Measurements from ENCODE around the gene INTS11.
"Not testable (repeated sequence)": the region's sequence is repeated elsewhere in the genome, so short reads cannot be mapped to it uniquely, and the experiment has no call there.

Gene INTS11

DNA sequence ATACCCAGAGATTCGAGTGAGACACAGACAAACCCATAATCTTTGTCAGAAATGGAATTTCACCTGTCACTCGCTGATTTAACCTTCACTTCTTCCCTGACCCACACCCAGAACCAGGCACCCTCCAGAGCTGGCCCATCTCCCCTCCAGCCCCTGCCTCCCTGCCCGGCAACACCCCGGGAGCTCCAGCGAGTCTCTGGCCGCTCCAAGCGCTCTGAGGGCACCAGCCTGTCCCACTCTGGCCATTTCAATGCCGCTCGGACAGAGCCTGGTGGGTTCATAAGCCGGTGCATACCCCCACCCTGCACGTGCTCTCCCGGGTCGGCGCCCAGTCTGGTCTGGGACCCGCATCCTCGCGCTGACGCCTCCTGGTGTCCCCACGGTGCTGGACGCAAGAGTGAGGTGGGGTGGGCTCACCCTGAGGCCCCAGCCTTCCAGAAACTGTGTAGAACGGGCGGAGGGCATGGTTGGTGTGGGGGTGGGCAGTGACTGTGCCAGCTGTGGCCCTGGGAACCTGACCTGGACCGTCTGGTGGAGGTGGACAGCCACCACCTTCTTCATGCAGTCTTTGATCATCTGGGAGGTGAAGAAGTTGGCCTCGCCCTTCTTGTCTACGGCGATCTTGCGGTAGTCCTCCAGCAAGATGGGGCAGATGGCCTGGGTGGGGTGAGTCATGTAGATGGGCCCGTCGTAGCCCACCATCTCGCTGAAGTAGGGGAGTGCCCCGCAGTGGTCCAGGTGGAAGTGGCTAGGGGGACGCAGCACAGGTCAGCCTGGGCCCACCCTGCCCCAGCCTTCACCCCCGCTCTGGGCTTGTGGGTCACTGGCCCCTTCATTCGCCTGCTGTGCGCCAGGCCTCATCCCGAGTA is 5.4 kb downstream of the INTS11 start:
- FAIRE-seq (no peak), DNase-seq (ENCODE audit: insufficient read length, low spot score) (no peak)
- TF ChIP-seq, protein P1, sequence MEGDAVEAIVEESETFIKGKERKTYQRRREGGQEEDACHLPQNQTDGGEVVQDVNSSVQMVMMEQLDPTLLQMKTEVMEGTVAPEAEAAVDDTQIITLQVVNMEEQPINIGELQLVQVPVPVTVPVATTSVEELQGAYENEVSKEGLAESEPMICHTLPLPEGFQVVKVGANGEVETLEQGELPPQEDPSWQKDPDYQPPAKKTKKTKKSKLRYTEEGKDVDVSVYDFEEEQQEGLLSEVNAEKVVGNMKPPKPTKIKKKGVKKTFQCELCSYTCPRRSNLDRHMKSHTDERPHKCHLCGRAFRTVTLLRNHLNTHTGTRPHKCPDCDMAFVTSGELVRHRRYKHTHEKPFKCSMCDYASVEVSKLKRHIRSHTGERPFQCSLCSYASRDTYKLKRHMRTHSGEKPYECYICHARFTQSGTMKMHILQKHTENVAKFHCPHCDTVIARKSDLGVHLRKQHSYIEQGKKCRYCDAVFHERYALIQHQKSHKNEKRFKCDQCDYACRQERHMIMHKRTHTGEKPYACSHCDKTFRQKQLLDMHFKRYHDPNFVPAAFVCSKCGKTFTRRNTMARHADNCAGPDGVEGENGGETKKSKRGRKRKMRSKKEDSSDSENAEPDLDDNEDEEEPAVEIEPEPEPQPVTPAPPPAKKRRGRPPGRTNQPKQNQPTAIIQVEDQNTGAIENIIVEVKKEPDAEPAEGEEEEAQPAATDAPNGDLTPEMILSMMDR (IDR thresholded peaks at IDR 0.05; ENCODE audit: insufficient read depth, missing control alignments): no peak

DNA sequence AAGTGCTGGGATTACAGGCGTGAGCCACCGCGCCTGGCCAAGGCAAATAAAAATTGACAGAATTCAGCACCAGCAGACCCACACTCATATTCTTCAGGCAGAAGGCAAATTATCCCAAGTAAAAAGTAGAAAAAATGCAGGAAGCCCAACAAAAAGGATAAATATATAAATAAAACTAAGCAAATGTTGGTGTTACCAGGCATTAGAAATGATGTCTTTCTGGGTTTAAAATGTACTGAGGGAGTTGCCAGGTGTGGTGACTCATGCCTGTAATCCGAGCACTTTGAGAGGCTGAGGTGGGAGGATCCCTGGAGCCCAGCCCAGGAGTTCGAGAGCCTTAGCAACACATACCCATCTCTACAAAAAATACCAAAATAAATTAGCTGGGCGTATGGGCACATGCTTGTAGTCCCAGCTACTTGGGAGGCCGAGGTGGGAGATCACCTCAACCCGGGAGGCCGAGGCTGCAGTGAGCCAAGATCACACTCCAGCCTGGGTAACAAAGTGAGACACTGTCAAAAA is 6.3 kb downstream of the INTS11 start:
- FAIRE-seq (no peak), DNase-seq (ENCODE audit: insufficient read length, low spot score) (no peak)
- TF ChIP-seq, protein P1 (IDR thresholded peaks at IDR 0.05; ENCODE audit: insufficient read depth, missing control alignments): no peak

- TF ChIP-seq, protein P1 (IDR thresholded peaks at IDR 0.05; ENCODE audit: insufficient read depth, missing control alignments): no peak
- no peak for DNase-seq (ENCODE audit: insufficient read length, low spot score)
- FAIRE-seq: no peak
These were observed 7.0 kb downstream of the INTS11 start for GRCh38 chr1:1317420-1317819.

GRCh38 chr1:1316199-1316598 is 8.3 kb downstream of the INTS11 start:
- not testable (repeated sequence) for DNase-seq (ENCODE audit: insufficient read length, low spot score); FAIRE-seq

DNA sequence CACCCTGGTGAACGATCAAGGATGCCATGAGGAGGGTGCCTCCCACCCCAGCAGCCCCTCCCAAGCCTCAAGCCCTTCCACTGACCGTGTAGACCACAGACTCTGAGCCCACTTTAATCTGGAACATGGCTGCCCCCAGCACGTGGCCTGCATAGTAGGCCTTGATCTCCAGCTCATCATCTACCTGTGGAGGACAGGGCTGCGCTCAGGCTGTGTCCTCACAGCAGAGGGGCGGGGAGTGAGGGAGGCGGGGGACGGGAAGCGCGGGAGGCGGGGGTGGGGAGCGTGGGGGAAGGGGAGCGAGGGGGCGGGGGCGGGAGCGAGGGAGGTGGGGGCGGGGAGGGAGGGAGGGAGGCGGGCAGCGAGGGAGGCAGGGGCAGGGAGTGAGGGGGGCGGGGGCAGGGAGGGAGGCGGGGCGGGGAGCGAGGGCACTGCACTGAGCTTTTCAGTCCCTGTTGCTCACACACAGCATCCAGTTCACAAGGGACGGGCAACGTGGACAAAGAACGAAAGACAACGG is 9.0 kb downstream of the INTS11 start:
- no peak for FAIRE-seq

GRCh38 chr1:1314678-1315335 is 9.7 kb downstream of the INTS11 start:
- TF ChIP-seq, protein P1 (IDR thresholded peaks at IDR 0.05; ENCODE audit: insufficient read depth, missing control alignments): no peak
- FAIRE-seq: no peak

More for the DNA sequence above, 9.0 kb downstream of the INTS11 start:
- no peak for DNase-seq (ENCODE audit: insufficient read length, low spot score)
- TF ChIP-seq, protein P1 (IDR thresholded peaks at IDR 0.05; ENCODE audit: insufficient read depth, missing control alignments): no peak

GRCh38 chr1:1314237-1314586 is 10.2 kb downstream of the INTS11 start:
- DNase-seq (ENCODE audit: insufficient read length, low spot score) (no peak), FAIRE-seq (no peak)
- TF ChIP-seq, protein P1 (IDR thresholded peaks at IDR 0.05; ENCODE audit: insufficient read depth, missing control alignments): no peak

More at GRCh38 chr1:1314678-1315335, 9.7 kb downstream of the INTS11 start:
- DNase-seq (ENCODE audit: insufficient read length, low spot score): no peak
